Activated CD4-positive, alpha-beta T cell treated with anti-CD3 and anti-CD28 coated beads, Interleukin-2, Interleukin-4, amounts not matched to agents 100 ng/mL and 50 ng/mL, durations not matched to agents 16 hours and 8 hours (primary cell): ENCODE results near the gene SRRM3.
"Not testable (repeated sequence)": the region's sequence is repeated elsewhere in the genome, so short reads cannot be mapped to it uniquely, and the experiment has no call there.

ENCODE experiments used
- DNase-seq: peaks from one replicate; pipeline ENCODE4 v3.0.0-alpha.2; 2020; ENCODE audit warnings: low spot score

Gene SRRM3

GRCh38 chr7:76231071-76231470, 29.4 kb downstream of the SRRM3 start:
- DNase-seq = no peak

GRCh38 chr7:76231583-76231982, 29.9 kb downstream of the SRRM3 start:
- no peak for DNase-seq

GRCh38 chr7:76232698-76233097, 31.0 kb downstream of the SRRM3 start:
- no peak for DNase-seq

GRCh38 chr7:76233538-76234281, 32.0 kb downstream of the SRRM3 start:
- no peak for DNase-seq

GRCh38 chr7:76234282-76234584, 32.5 kb downstream of the SRRM3 start:
- DNase-seq = no peak

GRCh38 chr7:76234931-76235441, 33.3 kb downstream of the SRRM3 start:
- peak; percentile 82 for DNase-seq

GRCh38 chr7:76236224-76236623, 34.5 kb downstream of the SRRM3 start:
- DNase-seq = no peak

- no peak for DNase-seq
Measured at GRCh38 chr7:76238326-76238725, 36.6 kb downstream of the SRRM3 start.

GRCh38 chr7:76241141-76241540, 39.4 kb downstream of the SRRM3 start:
- DNase-seq = no peak

- not testable (repeated sequence) for DNase-seq
Measured at GRCh38 chr7:76242517-76243063, 40.9 kb downstream of the SRRM3 start.

- no peak for DNase-seq
Measured at GRCh38 chr7:76244781-76245391, 43.2 kb downstream of the SRRM3 start.

- DNase-seq = no peak
Measured at GRCh38 chr7:76246804-76247389, 45.2 kb downstream of the SRRM3 start.

- no peak for DNase-seq
Measured at GRCh38 chr7:76247938-76248337, 46.2 kb downstream of the SRRM3 start.

GRCh38 chr7:76252021-76252420, 50.3 kb downstream of the SRRM3 start:
- DNase-seq = no peak

- no peak for DNase-seq
Measured at GRCh38 chr7:76254781-76255180, 53.1 kb downstream of the SRRM3 start.

GRCh38 chr7:76257973-76258372, 56.3 kb downstream of the SRRM3 start:
- DNase-seq = no peak

- DNase-seq = no peak
Measured at GRCh38 chr7:76259124-76260093, 57.7 kb downstream of the SRRM3 start.

GRCh38 chr7:76260171-76260703, 58.5 kb downstream of the SRRM3 start:
- peak; percentile 46 for DNase-seq

- DNase-seq = no peak
Measured at GRCh38 chr7:76261329-76261728, 59.6 kb downstream of the SRRM3 start.

GRCh38 chr7:76261931-76262330, 60.2 kb downstream of the SRRM3 start:
- DNase-seq = no peak

GRCh38 chr7:76262683-76263402, 61.1 kb downstream of the SRRM3 start:
- peak; percentile 30 for DNase-seq
